Heart right ventricle (tissue), 16 donors: ENCODE results near the gene TAOK2. TPM values are rescaled to one million over a fixed set of nuclear protein-coding genes. Genes with fewer than 3 reads are reported as not detected.

Experiments used
- ATAC-seq, 8 donors: fragments of 200-7000 bp; cut with Tn5 transposase; one replicate each; pipeline ENCODE4 v1.9.1; 2020; ENCODE audit warnings: mild to moderate bottlenecking in 8 of 8, moderate library complexity in 8 of 8, moderate number of reproducible peaks in 1 of 8
- DNase-seq, 2 donors: peaks; one replicate each; pipeline ENCODE4 v3.0.0-alpha.2; 2020
- H3K27ac ChIP-seq, 10 donors: fragments of 200-600 bp; sonication (generic) in 2 of 10; one replicate each; pipeline versions ENCODE4 v1.5.0 to v1.8.0; 2020 to 2022; ENCODE audit warnings: mild to moderate bottlenecking in 3 of 10
- H3K27me3 ChIP-seq, 7 donors: fragments of 200-600 bp; one replicate each; pipeline ENCODE4 v1.8.0; 2021 to 2022; ENCODE audit warnings: mild to moderate bottlenecking in 2 of 7
- H3K36me3 ChIP-seq, 9 donors: fragments of 200-600 bp; sonication (generic) in 1 of 9; one replicate each; pipeline versions ENCODE4 v1.5.0 to v1.8.0; 2020 to 2022; ENCODE audit warnings: mild to moderate bottlenecking in 2 of 9
- H3K4me1 ChIP-seq, 9 donors: fragments of 200-600 bp; sonication (generic) in 1 of 9; one replicate each; pipeline versions ENCODE4 v1.5.0 to v1.8.0; 2020 to 2022; ENCODE audit warnings: mild to moderate bottlenecking in 4 of 9
- H3K4me3 ChIP-seq, 10 donors: fragments of 200-600 bp; sonication (generic) in 2 of 10; one replicate each; pipeline versions ENCODE4 v1.5.0 to v1.8.0; 2020 to 2022; ENCODE audit warnings: mild to moderate bottlenecking in 7 of 10, moderate library complexity in 2 of 10
- H3K9me3 ChIP-seq, 11 donors: fragments of 200-600 bp in 10 of 11; sonication (generic) in 2 of 11; one replicate each; pipeline versions ENCODE4 v1.5.0 to v1.8.0; 2013 to 2022; ENCODE audit warnings: mild to moderate bottlenecking in 2 of 11, control low read depth in 1 of 11, moderate library complexity in 1 of 11
- CTCF ChIP-seq, 9 donors: fragments of 200-600 bp; sonication (generic) in 2 of 9; IDR thresholded peaks; one replicate each; pipeline versions ENCODE4 v1.5.0 to v1.8.0; 2021 to 2022; ENCODE audit warnings: antibody characterized with exemption in 9 of 9, mild to moderate bottlenecking in 5 of 9, moderate library complexity in 1 of 9
- WGBS, 2 donors: extraction: QIAGEN DNeasy Blood & Tissue Kit; methylation state at CpG; one replicate each; pipeline ENCODE4 v1.1.7; 2013; ENCODE audit warnings: inconsistent platforms in 1 of 2; 5-methylcytosine and 5-hydroxymethylcytosine counted together
- intact Hi-C, 10 donors: fragments of 100-400 bp; cut with DNase I; formaldehyde crosslinking; loops; one replicate each; pipeline versions ENCODE4 v1.11.1 to v1.14.2; 2022
- polyA plus RNA-seq, 2 donors: library from polyadenylated mRNA; stranded (reverse); fragments of 200-250 nt; gene quantifications; one replicate each; pipeline ENCODE4 v1.2.3, GENCODE V29; 2013
- total RNA-seq, 10 donors: library from RNA; stranded (reverse); fragmentation: NEBNext Ultra II Directional in 3 of 10; extraction: Animal tissue kit (Norgen Biotek cat#: 25700) in 3 of 10; gene quantifications; one replicate each; pipeline versions ENCODE4 v1.2.1 to v1.2.4, GENCODE V29; 2021 to 2023
- donor health status: Arrhythmogenic right ventricular cardiomyopathy.
- donor health status: ischemic (EF 13 %, LVEDD 7.1; RV severe dilation, severe dysfunction).
- donor health status: healthy with polysubstance abuse.
- donor health status: DM: no; HTN: yes; CAD: no.
- donor health status: DM: no; HTN: no; CAD: no.
- donor health status: ischemic (EF 25% LVEDD 6.9; RV normal size, moderate dysfunction).
- donor health status: ischemic (EF 25% LVEDD 5.7; RV mildly dilated, moderate dysfunction).
- donor health status: healthy.
- donor health status: DM: yes; HTN: yes; CAD: no.
- donor health status: Ischemic cardiomyopathy.
- donor health status: ischemic (EF 35%, LVEDD 5.7; RV mildly dilated, moderate dysfunction).
- donor health status: nonischemic (EF 11% LVEDD 7.7; RV severe dilation, severe dysfunction).
- donor health status: DM: yes; HTN: yes; CAD: no.
- donor health status: PGD.
- donor health status: ischemic (EF 29% LVEDD 5.4; RV normal size, mild dysfunction).
- donor health status: nonischemic (EF 23%, LVEDD 6.1; RV moderate dilation, normal function).

TAOK2 gene
- total and polyA plus RNA-seq, 12 donors: 27.0 to 50.4 (median 32.7) TPM

GRCh38 chr16:30002614-30003346, 29.1 kb downstream of the TAOK2 start:
- ATAC-seq (no peak), DNase-seq (no peak)
- H3K9me3 ChIP-seq: no peaks in the 10 kb centered on the region
- H3K4me1 ChIP-seq: peaks cover 0 to 9% (median 0%) of the 10 kb centered on the region in 9 donors
- no peak overlapping the region for H3K27ac ChIP-seq
- WGBS, 2 donors: 83 to 87% methylated on average over 19 of the region's 19 CpGs
- H3K36me3 ChIP-seq: peaks cover 0 to 66% (median 4%) of the 10 kb centered on the region in 9 donors
- no peak overlapping the region for H3K4me3 ChIP-seq
- peaks cover 0 to under 1% (median 0%) of the 10 kb centered on the region in 7 donors for H3K27me3 ChIP-seq
- TF ChIP-seq CTCF (IDR thresholded peaks at IDR 0.05): no peak
- intact Hi-C loops: loop anchor here in 5 of 10 donors (5.0 to 10.0 kb wide), 4 partner anchors 78 to 298 kb away; partner anchors contain the start of genes CDIPT (in 3 of the 5) and KCTD13 (in 3 of the 5)

GRCh38 chr16:30003670-30004423, 30.2 kb downstream of the TAOK2 start:
- no peak for DNase-seq

GRCh38 chr16:30004424-30004776, 30.7 kb downstream of the TAOK2 start:
- H3K36me3 ChIP-seq: peaks cover 0 to 54% (median 4%) of the 10 kb centered on the region in 9 donors
- H3K27ac ChIP-seq: no peak overlapping the region
- no peaks in the 10 kb centered on the region for H3K9me3 ChIP-seq
- WGBS, 2 donors: 82 to 83% methylated on average over 19 of the region's 19 CpGs
- no peak for ATAC-seq
- no peak for TF ChIP-seq CTCF (IDR thresholded peaks at IDR 0.05)
- H3K4me1 ChIP-seq: peaks cover 0 to 7% (median 0%) of the 10 kb centered on the region in 9 donors
- peaks cover 4 to 16% (median 14%) of the 10 kb centered on the region in 7 donors for H3K27me3 ChIP-seq
- intact Hi-C loops: loop anchor here in 5 of 10 donors (5.0 to 10.0 kb wide), 4 partner anchors 80 to 300 kb away; partner anchors contain the start of genes CDIPT (in 3 of the 5) and KCTD13 (in 3 of the 5)
- no peak for DNase-seq
- no peak overlapping the region for H3K4me3 ChIP-seq

More at GRCh38 chr16:30003670-30004423, 30.2 kb downstream of the TAOK2 start:
- 86 to 91% methylated on average over 17 of the region's 17 CpGs for WGBS, 2 donors
- no peak for TF ChIP-seq CTCF (IDR thresholded peaks at IDR 0.05)
- peaks cover 0 to 57% (median 4%) of the 10 kb centered on the region in 9 donors for H3K36me3 ChIP-seq
- H3K4me1 ChIP-seq: peaks cover 0 to 7% (median 0%) of the 10 kb centered on the region in 9 donors
- intact Hi-C loops: loop anchor here in 5 of 10 donors (5.0 to 10.0 kb wide), 4 partner anchors 79 to 299 kb away; partner anchors contain the start of genes CDIPT (in 3 of the 5) and KCTD13 (in 3 of the 5)
- H3K27ac ChIP-seq: no peak overlapping the region
- no peaks in the 10 kb centered on the region for H3K9me3 ChIP-seq
- H3K27me3 ChIP-seq: peaks cover 4 to 11% (median 8%) of the 10 kb centered on the region in 7 donors
- H3K4me3 ChIP-seq: no peak overlapping the region
- peak in 1 of 8 donors; percentile 3 for ATAC-seq

- Histone ChIP-seq H3K9me3 (no peaks in the 10 kb centered on the region), H3K27ac (no peak overlapping the region), H3K4me1 (peaks cover 0 to 7% (median 0%) of the 10 kb centered on the region in 9 donors), H3K36me3 (peaks cover 0 to 50% (median 4%) of the 10 kb centered on the region in 9 donors), H3K4me3 (no peak overlapping the region), H3K27me3 (peaks cover 7 to 21% (median 18%) of the 10 kb centered on the region in 7 donors)
- intact Hi-C loops: loop anchor here in 6 of 10 donors (5.0 to 10.0 kb wide), 6 partner anchors 78 to 300 kb away; partner anchors contain the start of genes KCTD13 (in 4 of the 6) and CDIPT (in 3 of the 6)
- DNase-seq (no peak), ATAC-seq (no peak)
- WGBS, 2 donors: 61 to 62% methylated on average over 10 to 11 of the region's 11 CpGs
- TF ChIP-seq CTCF (IDR thresholded peaks at IDR 0.05): no peak
Measured at GRCh38 chr16:30004811-30005242, 31.2 kb downstream of the TAOK2 start.
